Measurements from ENCODE around the gene ABHD3. TPM values are rescaled to one million over a fixed set of nuclear protein-coding genes. Genes with fewer than 3 reads are reported as not detected.

ABHD3 gene
- total and polyA plus RNA-seq, 2 of the 8 experiments (the other 6 are each of a cell fraction or from before 2014, with no cell fraction given): 8.4 to 12.1 TPM

DNA sequence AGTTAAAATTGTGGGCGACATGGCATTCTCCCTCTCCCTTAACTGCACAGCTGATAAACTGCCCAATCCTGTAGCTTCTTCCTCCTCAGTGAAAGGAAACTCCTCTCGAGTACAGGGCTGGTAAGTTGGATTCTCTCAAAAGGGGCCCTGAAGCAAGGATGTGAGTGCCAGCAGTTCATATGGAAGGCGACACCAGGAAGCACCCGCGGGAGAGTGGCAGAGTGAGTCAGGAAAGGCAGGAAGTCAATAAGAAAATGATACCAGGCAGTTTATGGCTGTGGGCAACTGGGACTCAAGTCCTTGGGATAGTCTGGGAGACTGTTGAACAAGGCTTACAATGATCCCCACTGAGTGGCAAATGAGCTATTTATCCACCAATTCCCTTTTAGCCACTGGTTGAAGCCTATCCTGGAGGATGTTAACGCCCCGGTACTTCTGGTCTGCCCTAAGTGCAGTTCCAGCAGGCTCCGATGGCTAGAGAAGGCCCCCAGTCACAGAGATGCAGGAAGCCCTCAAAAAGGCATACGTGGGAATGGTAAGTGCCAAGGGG, 34.8 kb downstream of the ABHD3 start (continued):
- TF ChIP-seq EGR1 (IDR thresholded peaks at IDR 0.05; ENCODE audit: borderline replicate concordance, low read depth, low read length) (no peak), SP1 (IDR thresholded peaks at IDR 0.05; ENCODE audit: low read depth, low read length) (no peak), TBP (IDR thresholded peaks at IDR 0.05; ENCODE audit: low read depth, low read length) (no peak), GTF2F1 (IDR thresholded peaks at IDR 0.05; ENCODE audit: borderline replicate concordance, low read depth, low read length) (no peak), CTBP2 (IDR thresholded peaks at IDR 0.05; ENCODE audit: borderline replicate concordance, insufficient read depth, insufficient read length, low read length) (no peak), RFX5 (IDR thresholded peaks at IDR 0.05; ENCODE audit: borderline replicate concordance, low read depth, low read length) (no peak)

All from H1 (cell line).